Spleen (tissue), 11 donors: ENCODE data around the gene PPP2R3A. TPM values are rescaled to one million over a fixed set of nuclear protein-coding genes. Genes with fewer than 3 reads are reported as not detected.
"Not testable (repeated sequence)": the region's sequence is repeated elsewhere in the genome, so short reads cannot be mapped to it uniquely, and the experiment has no call there.

Experiments used
- DNase-seq: peaks from one replicate; pipeline ENCODE4 v3.0.0-alpha.2; 2020
- H3K27ac ChIP-seq, 8 donors: fragments of 200-600 bp; sonication (generic) in 7 of 8; 1 replicate in 4 of 8; 2 replicates in 4 of 8; pipeline versions ENCODE4 v1.5.0 to v1.8.0; 2016 to 2021; ENCODE audit warnings: inconsistent platforms in 4 of 8, mild to moderate bottlenecking in 4 of 8, moderate library complexity in 1 of 8
- H3K27me3 ChIP-seq, 7 donors: fragments of 200-600 bp; sonication (generic) in 6 of 7; replicated peaks in 1 of 7; 1 replicate in 4 of 7; 2 replicates in 3 of 7; pipeline versions ENCODE4 v1.5.0 to v1.8.0; 2016 to 2021; ENCODE audit warnings: inconsistent platforms in 3 of 7, mild to moderate bottlenecking in 1 of 7
- H3K36me3 ChIP-seq, 6 donors: fragments of 200-600 bp; sonication (generic) in 5 of 6; 1 replicate in 4 of 6; 2 replicates in 2 of 6; pipeline versions ENCODE4 v1.5.0 to v1.8.0; 2016 to 2021; ENCODE audit warnings: inconsistent platforms in 2 of 6
- H3K4me1 ChIP-seq, 6 donors: fragments of 200-600 bp; sonication (generic) in 5 of 6; 1 replicate in 3 of 6; 2 replicates in 3 of 6; pipeline versions ENCODE4 v1.5.0 to v1.8.0; 2016 to 2021; ENCODE audit warnings: inconsistent platforms in 3 of 6
- H3K4me3 ChIP-seq, 8 donors: fragments of 200-600 bp; sonication (generic) in 7 of 8; 1 replicate in 4 of 8; 2 replicates in 4 of 8; pipeline versions ENCODE4 v1.5.0 to v1.8.0; 2016 to 2021; ENCODE audit warnings: inconsistent platforms in 4 of 8, mild to moderate bottlenecking in 4 of 8, moderate library complexity in 2 of 8
- H3K9me3 ChIP-seq, 8 donors: fragments of 200-600 bp; sonication (generic) in 7 of 8; 1 replicate in 4 of 8; 2 replicates in 4 of 8; pipeline versions ENCODE4 v1.5.0 to v1.8.0; 2016 to 2021; ENCODE audit warnings: inconsistent platforms in 4 of 8
- POLR2A ChIP-seq, 3 donors: fragments of 450-650 bp; IDR thresholded peaks; one replicate each; pipeline ENCODE4 v1.5.1; 2017; ENCODE audit warnings: antibody characterized with exemption in 3 of 3, mild to moderate bottlenecking in 1 of 3
- POLR2AphosphoS5 ChIP-seq, 3 donors: sonication (generic); formaldehyde crosslinking; IDR thresholded peaks; one replicate each; pipeline ENCODE4 v1.5.1; 2017; ENCODE audit warnings: antibody characterized with exemption in 3 of 3
- WGBS, 5 donors: extraction: QIAGEN DNeasy Blood & Tissue Kit in 3 of 5; methylation state at CpG; one replicate each; pipeline versions ENCODE4 v1.1.5 to v1.1.7; 2013 to 2018; 5-methylcytosine and 5-hydroxymethylcytosine counted together
- intact Hi-C: fragments of 100-400 bp; cut with DNase I; formaldehyde crosslinking; loops from one replicate; pipeline ENCODE4 v1.15.0; 2023; ENCODE audit warnings: low total_unique reads
- polyA plus RNA-seq, 3 donors: library from polyadenylated mRNA; stranded (reverse); fragments of 200-250 nt; gene quantifications; one replicate each; pipeline ENCODE4 v1.2.1, GENCODE V29; 2013
- total RNA-seq, 7 donors: library from RNA; depleted of rRNA in 3 of 7; stranded (reverse); fragments of >200 nt in 3 of 7; fragmentation: NEBNext Ultra II Directional in 4 of 7; extraction: Animal tissue kit (Norgen Biotek cat#: 25700) in 4 of 7; gene quantifications; one replicate each; pipeline versions ENCODE4 v1.1.0 to v1.2.1, GENCODE V29; 2016 to 2021
- TF ChIP-seq, protein P1 (sequence below), 11 experiments: fragments of 200-600 bp in 7 of 11; fragments of 450-650 bp in 4 of 11; sonication (generic) in 4 of 11; IDR thresholded peaks in 8 of 11; conservative IDR thresholded peaks in 3 of 11; 1 replicate in 7 of 11; 2 replicates in 4 of 11; pipeline versions ENCODE4 v1.4.0 to v1.8.0; 2016 to 2021; ENCODE audit warnings: antibody characterized with exemption in 11 of 11, inconsistent platforms in 4 of 11, mild to moderate bottlenecking in 1 of 11
- donor health status: healthy with polysubstance abuse.
- donor health status: DM: no; HTN: no; CAD: no; lungs with moderate emphysema.
- donor health status: DM: no; HTN: no; CAD: no.
- donor health status: Bipolar disorder and iron deficiency.
- donor health status: healthy.
- donor health status: DM: no; HTN: no; CAD: no.
- donor health status: DM: yes; HTN: yes; CAD: no.

Gene PPP2R3A
- total and polyA plus RNA-seq, 10 donors = 0.24 to 5.9 (median 3.1) TPM

DNA sequence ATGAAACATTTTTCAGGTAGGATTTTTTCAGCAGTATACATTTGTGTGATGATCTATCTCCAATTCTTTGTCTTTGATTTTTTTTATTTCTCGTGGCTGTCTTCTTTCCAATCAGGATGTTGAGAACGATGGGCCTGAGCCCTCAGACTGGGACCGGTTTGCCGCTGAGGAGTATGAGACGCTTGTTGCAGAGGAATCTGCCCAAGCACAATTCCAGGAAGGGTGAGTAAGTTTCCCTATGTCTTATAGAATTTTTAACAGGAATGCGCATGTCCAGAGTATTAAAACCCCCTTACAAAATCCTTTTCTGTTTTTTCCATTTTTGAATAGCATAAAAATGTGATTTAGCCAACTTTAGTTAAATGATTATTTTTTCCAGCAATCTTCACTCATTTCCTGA, 140.6 kb downstream of the PPP2R3A start:
- Histone ChIP-seq H3K27me3 (no peaks in the 10 kb centered on the region), H3K4me3 (no peak overlapping the region), H3K27ac (no peak overlapping the region), H3K4me1 (peaks cover 0 to 7% (median 0%) of the 10 kb centered on the region in 6 donors), H3K9me3 (no peaks in the 10 kb centered on the region), H3K36me3 (no peaks in the 10 kb centered on the region)
- TF ChIP-seq, protein P1, sequence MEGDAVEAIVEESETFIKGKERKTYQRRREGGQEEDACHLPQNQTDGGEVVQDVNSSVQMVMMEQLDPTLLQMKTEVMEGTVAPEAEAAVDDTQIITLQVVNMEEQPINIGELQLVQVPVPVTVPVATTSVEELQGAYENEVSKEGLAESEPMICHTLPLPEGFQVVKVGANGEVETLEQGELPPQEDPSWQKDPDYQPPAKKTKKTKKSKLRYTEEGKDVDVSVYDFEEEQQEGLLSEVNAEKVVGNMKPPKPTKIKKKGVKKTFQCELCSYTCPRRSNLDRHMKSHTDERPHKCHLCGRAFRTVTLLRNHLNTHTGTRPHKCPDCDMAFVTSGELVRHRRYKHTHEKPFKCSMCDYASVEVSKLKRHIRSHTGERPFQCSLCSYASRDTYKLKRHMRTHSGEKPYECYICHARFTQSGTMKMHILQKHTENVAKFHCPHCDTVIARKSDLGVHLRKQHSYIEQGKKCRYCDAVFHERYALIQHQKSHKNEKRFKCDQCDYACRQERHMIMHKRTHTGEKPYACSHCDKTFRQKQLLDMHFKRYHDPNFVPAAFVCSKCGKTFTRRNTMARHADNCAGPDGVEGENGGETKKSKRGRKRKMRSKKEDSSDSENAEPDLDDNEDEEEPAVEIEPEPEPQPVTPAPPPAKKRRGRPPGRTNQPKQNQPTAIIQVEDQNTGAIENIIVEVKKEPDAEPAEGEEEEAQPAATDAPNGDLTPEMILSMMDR (IDR thresholded peaks at IDR 0.05 in 8 of 11, conservative IDR thresholded peaks at IDR 0.05 in 3 of 11) = no peak
- TF ChIP-seq POLR2A (IDR thresholded peaks at IDR 0.05) = no peak
- TF ChIP-seq POLR2AphosphoS5 (IDR thresholded peaks at IDR 0.05) = no peak
- intact Hi-C loops = no loop called here
- WGBS, 5 donors = 88 to 98% (median 92%) methylated on average over 6 of the region's 6 CpGs
- no peak for DNase-seq

DNA sequence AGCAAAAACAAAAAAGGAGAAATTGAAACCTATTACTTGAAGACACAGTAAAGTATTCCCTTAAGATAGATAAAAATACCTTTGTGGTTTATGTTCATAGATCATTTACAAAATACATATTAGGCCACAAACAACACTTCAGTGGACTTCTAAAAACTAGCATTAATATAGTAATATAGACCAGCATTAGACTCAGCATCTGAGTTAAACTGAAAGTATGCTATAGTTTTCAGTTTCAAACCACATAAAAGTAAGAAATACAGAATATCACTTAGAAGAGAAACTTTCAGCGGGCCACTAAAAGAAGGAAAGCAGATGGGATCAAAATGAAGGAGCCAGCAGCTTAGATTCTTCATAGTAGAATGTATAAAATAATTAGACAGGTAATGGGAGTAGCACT, 144.0 kb downstream of the PPP2R3A start:
- TF ChIP-seq POLR2AphosphoS5 (IDR thresholded peaks at IDR 0.05) (no peak), POLR2A (IDR thresholded peaks at IDR 0.05) (no peak)
- TF ChIP-seq, protein P1 (IDR thresholded peaks at IDR 0.05 in 8 of 11, conservative IDR thresholded peaks at IDR 0.05 in 3 of 11) = no peak
- Histone ChIP-seq H3K9me3 (no peaks in the 10 kb centered on the region), H3K4me3 (no peak overlapping the region), H3K27ac (no peak overlapping the region), H3K27me3 (no peaks in the 10 kb centered on the region), H3K4me1 (peaks cover 0 to 7% (median 0%) of the 10 kb centered on the region in 6 donors), H3K36me3 (no peaks in the 10 kb centered on the region)
- intact Hi-C loops = no loop called here
- no peak for DNase-seq
- WGBS, 5 donors = 43 to 76% (median 63%) methylated on average over 1 of the region's 1 CpG

DNA sequence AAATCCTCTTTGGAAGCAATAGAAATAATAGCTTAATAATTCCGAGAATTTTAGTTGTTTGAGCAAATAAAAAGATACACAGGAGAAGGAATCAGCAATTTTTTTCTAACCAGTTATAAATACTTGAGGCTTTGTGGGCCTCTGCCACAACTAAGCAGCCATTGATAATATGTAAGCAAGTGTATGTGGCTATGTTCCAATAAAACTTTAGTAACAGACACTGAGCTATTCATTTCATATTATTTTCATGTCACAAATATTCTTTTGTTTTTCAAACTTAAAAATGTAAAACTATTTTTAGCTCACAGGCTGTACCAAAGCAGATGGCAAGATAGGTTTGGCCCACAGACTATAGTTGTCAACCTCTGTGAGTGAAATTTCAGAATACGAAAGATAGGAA, 145.0 kb downstream of the PPP2R3A start:
- no peak for DNase-seq
- H3K27me3 ChIP-seq = no peaks in the 10 kb centered on the region
- intact Hi-C loops = no loop called here
- TF ChIP-seq POLR2A (IDR thresholded peaks at IDR 0.05) (no peak), POLR2AphosphoS5 (IDR thresholded peaks at IDR 0.05) (no peak)
- peaks cover 0 to 7% (median 0%) of the 10 kb centered on the region in 6 donors for H3K4me1 ChIP-seq
- H3K4me3 ChIP-seq = no peak overlapping the region
- H3K9me3 ChIP-seq = no peaks in the 10 kb centered on the region
- 93 to 99% (median 97%) methylated on average over 2 of the region's 2 CpGs for WGBS, 5 donors
- H3K36me3 ChIP-seq = no peaks in the 10 kb centered on the region
- no peak overlapping the region for H3K27ac ChIP-seq

DNA sequence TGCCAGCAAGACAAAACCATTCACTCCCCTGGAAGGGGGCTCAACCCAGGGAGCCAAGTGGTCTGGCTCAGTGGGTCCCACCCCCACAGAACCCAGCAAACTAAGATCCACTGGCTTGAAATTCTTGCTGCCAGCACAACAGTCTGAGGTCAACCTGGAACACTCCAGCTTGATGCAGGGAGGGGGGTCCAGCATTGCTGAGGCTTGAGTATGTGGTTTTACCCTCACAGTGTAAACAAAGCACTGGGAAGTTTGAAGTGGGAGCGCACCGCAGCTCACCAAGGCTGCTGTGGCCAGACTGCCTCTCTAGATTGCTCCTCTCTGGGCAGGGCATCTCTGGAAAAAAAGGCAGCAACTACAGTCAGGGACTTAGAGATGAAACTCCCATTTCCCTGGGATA, 148.9 kb downstream of the PPP2R3A start:
- Histone ChIP-seq H3K36me3 (no peaks in the 10 kb centered on the region), H3K4me1 (peaks cover 0 to 2% (median 0%) of the 10 kb centered on the region in 6 donors), H3K9me3 (no peaks in the 10 kb centered on the region), H3K27ac (no peak overlapping the region), H3K4me3 (no peak overlapping the region), H3K27me3 (no peaks in the 10 kb centered on the region)
- intact Hi-C loops = no loop called here
- WGBS, 5 donors = 87 to 100% (median 95%) methylated on average over 2 of the region's 2 CpGs
- DNase-seq = no peak
- TF ChIP-seq, protein P1 (IDR thresholded peaks at IDR 0.05 in 8 of 11, conservative IDR thresholded peaks at IDR 0.05 in 3 of 11) = no peak
- no peak for TF ChIP-seq POLR2A (IDR thresholded peaks at IDR 0.05)
- TF ChIP-seq POLR2AphosphoS5 (IDR thresholded peaks at IDR 0.05) = no peak

DNA sequence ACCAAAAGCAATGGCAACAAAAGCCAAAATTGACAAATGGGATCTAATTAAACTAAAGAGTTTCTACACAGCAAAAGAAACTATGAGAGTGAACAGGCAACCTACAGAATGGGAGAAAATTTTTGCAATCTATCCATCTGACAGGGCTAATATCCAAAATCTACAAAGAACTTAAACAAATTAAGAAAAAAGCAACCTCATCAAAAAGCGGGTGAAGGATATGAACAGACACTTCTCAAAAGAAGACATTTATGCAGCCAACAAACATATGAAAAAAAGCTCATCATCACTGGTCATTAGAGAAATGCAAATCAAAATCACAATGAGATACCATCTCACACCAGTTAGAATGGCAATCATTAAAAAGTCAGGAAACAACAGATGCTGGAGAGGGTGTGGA, 153.8 kb downstream of the PPP2R3A start:
- H3K27ac ChIP-seq, H3K27me3 ChIP-seq, H3K4me1 ChIP-seq, H3K4me3 ChIP-seq, intact Hi-C loops, H3K36me3 ChIP-seq, H3K9me3 ChIP-seq, DNase-seq: not testable (repeated sequence)
- WGBS, 5 donors = 83 to 100% (median 100%) methylated on average over 1 of the region's 1 CpG

DNA sequence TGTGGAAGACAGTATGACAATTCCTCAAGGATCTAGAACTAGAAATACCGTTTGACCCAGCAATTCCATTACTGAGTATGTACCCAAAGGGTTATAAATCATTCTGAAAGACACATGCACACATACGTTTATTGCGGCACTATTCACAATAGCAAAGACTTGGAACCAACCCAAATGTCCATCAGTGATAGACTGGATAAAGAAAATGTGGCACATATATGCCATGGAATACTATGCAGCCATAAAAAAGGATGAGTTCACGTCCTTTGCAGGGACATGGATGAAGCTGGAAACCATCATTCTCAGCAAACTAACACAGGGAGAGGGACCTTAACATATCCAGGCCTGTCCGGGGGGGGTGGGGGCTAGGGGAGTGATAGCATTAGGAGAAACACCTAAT, 154.3 kb downstream of the PPP2R3A start:
- 90 to 96% (median 93%) methylated on average over 5 of the region's 5 CpGs for WGBS, 5 donors
- H3K4me3 ChIP-seq, H3K36me3 ChIP-seq, intact Hi-C loops, H3K27ac ChIP-seq, DNase-seq, H3K9me3 ChIP-seq, H3K4me1 ChIP-seq, H3K27me3 ChIP-seq: not testable (repeated sequence)
